Activated CD8-positive, alpha-beta T cell treated with anti-CD3 and anti-CD28 coated beads, Interleukin-2, amount 10 ng/mL, durations not matched to agents 7 days and 5 days (primary cell): ENCODE results near the gene MUSTN1. TPM values are rescaled to one million over a fixed set of nuclear protein-coding genes. Genes with fewer than 3 reads are reported as not detected.
A peak's percentile ranks its signal among the peaks of the same experiment; 100 is the strongest.

Source experiments
- ATAC-seq: fragments of 150-1000 bp; cut with Tn5 transposase; one replicate; pipeline ENCODE4 v1.10.0; 2021; ENCODE audit warnings: moderate library complexity
- CTCF ChIA-PET: fragments of 350-600 bp; sonication (Branson Sonifier 250); formaldehyde crosslinking; loops from one replicate; lab custom pipeline; 2021; ENCODE audit warnings: antibody characterized with exemption; lab: Charles Lee
- POLR2A ChIA-PET: fragments of 350-600 bp; sonication (Branson Sonifier 250); formaldehyde crosslinking; loops from one replicate; lab custom pipeline; 2021; ENCODE audit warnings: antibody characterized with exemption; lab: Charles Lee
- DNase-seq: peaks from one replicate; pipeline ENCODE4 v3.0.0-alpha.2; 2020
- H3K27ac Mint-ChIP-seq: one replicate; pipeline ENCODE4 v1.8.0; 2021; ENCODE audit warnings: mild to moderate bottlenecking, mixed read lengths
- H3K27me3 Mint-ChIP-seq: one replicate; pipeline ENCODE4 v1.8.0; 2021; ENCODE audit warnings: low read depth, mixed read lengths
- H3K36me3 Mint-ChIP-seq: one replicate; pipeline ENCODE4 v1.8.0; 2021; ENCODE audit warnings: low read depth, mixed read lengths
- H3K4me1 Mint-ChIP-seq: one replicate; pipeline ENCODE4 v1.8.0; 2021; ENCODE audit warnings: low read depth, mixed read lengths
- H3K4me3 Mint-ChIP-seq: one replicate; pipeline ENCODE4 v1.8.0; 2021; ENCODE audit warnings: mild to moderate bottlenecking, mixed read lengths
- H3K9me3 Mint-ChIP-seq: one replicate; pipeline ENCODE4 v1.8.0; 2022; ENCODE audit warnings: mixed read lengths; ENCODE audit not compliant: insufficient read depth
- total RNA-seq, 2 experiments: library from RNA; stranded (reverse); gene quantifications; one replicate each; pipeline ENCODE4 v1.2.3, GENCODE V29; 2021

The MUSTN1 gene
- total RNA-seq, 2 experiments from 2014 or later: 1.5 TPM

DNA sequence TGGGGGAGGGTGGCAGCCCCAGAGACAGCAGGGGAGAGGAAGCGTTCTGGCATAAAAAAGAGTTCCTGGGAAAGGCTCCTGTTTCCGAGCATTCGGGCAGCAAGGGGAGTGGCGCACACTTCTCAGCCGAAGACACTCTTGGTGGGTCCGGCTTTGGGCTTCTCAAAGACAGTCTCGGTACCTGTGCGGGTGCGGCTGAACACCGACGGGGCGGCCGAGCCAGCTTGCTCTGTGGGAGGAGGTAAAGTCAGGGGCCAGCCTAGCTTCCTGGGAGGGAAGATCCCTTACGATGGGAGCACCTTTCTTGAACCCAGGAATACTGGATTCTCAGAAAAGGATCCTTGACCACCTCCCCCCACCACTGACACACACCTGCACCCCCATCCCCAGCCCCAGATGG lies 1.6 kb downstream of the MUSTN1 start:
- H3K9me3 Mint-ChIP-seq: no peaks in the 10 kb centered on the region
- CTCF ChIA-PET: no interaction called here
- no peak overlapping the region for H3K4me3 Mint-ChIP-seq
- DNase-seq (no peak), ATAC-seq (no peak)
- POLR2A ChIA-PET: no interaction called here
- H3K27me3 Mint-ChIP-seq: no peaks in the 10 kb centered on the region
- peaks cover 39% of the 10 kb centered on the region for H3K4me1 Mint-ChIP-seq
- H3K36me3 Mint-ChIP-seq: peaks cover 11% of the 10 kb centered on the region
- no peak overlapping the region for H3K27ac Mint-ChIP-seq

DNA sequence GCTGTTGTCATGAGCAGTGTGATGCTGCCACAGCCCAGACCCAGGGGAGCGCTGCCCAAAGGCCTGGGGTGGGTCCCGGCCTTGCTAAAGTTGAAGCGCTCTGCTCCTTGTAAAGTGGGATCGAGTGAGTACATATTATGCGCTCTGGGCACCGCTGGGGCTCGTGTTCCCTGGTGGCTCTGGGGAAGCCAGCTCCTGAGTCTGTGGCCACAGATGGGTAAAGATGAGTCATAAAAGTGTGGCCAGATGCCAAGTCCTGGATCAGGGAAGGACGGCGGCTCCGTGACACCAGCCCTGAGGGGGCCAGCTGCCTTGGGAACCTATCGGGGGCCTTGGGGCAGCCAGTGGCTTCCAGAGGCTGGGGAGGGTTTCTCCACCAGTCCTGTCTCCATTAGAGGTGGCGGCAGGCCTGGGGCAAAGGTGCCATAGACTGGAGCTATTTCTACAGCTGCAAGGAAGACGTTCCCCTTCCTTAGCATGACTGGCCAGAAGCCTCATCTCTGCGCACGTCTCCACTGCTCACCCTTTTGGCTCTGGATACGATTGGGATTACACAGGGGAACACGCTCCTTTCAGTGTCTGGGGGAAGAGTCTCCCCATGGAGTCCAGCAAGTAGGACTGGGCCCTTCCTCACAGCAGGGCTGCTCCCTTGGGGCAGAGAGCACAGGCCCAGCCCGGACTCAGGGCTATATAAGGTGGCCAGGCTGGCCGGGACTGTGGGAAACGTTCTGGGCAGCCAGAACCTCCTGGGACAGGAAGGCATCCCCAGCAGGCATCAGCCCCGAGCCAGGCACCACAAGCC lies 3.1 kb downstream of the MUSTN1 start:
- Mint-ChIP-seq H3K27ac (no peak overlapping the region), H3K4me1 (peaks cover 24% of the 10 kb centered on the region)

DNA sequence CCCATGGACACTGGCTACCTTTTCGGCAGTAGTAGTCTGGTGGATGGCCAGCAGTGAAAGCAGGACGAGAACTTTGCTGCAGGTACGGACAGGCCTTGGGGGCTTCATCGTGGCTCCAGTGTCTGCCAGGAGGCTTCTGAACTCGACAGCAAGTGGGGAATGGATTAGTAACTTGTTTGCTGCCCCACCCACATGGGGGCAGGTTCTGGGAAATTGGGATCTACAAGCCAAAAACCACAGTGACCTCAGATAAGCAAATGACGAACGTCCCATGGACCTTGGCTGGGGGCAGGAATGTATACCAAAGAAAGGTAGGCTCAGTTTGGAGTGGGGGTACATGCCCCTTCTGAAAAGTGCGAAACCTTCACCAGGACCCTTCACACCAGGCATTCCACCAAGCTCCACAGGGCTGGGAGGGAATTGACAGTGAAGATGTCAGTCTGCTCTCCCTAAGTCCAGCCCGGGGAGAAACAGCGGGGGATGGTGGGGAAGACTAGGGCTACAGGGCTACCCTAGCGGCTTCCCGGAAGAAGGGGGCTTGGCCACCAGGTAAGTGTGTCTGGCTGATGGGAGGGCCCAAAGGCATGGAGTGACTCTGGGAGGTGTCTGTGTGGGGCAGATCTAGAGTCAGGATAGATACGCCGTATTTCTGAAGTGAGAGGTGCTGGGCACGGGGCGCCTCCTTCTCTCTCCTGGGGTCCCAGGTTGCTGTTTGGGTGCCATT lies 4.1 kb downstream of the MUSTN1 start, which contains the start of gene ITIH4:
ITIH4 (minus strand) TSS at position 138 of the 724 bp plus-strand sequence; CDS start at position 108, 30 bp downstream.
- CTCF ChIA-PET: interaction anchor here (1.7 kb wide), 1 partner anchor 10 kb away, joined by 4 read pairs; no protein-coding TSS in a partner anchor
- Mint-ChIP-seq H3K36me3 (no peaks in the 10 kb centered on the region), H3K27ac (no peak within 1 kb of the TSS), H3K4me3 (no peak within 1 kb of the TSS), H3K9me3 (no peaks in the 10 kb centered on the region), H3K4me1 (peaks cover 16% of the 10 kb centered on the region), H3K27me3 (no peaks in the 10 kb centered on the region)
- POLR2A ChIA-PET: no interaction called here
- ATAC-seq (no peak), DNase-seq (no peak)

More for the DNA sequence above, 3.1 kb downstream of the MUSTN1 start:
- H3K9me3 Mint-ChIP-seq: no peaks in the 10 kb centered on the region
- no peak for ATAC-seq
- CTCF ChIA-PET: interaction anchor here (0.5 kb wide), 1 partner anchor 389 kb away, joined by 3 read pairs; no protein-coding TSS in a partner anchor
- no peak overlapping the region for H3K4me3 Mint-ChIP-seq
- POLR2A ChIA-PET: no interaction called here
- peaks cover under 1% of the 10 kb centered on the region for H3K36me3 Mint-ChIP-seq
- no peak for DNase-seq
- H3K27me3 Mint-ChIP-seq: no peaks in the 10 kb centered on the region

DNA sequence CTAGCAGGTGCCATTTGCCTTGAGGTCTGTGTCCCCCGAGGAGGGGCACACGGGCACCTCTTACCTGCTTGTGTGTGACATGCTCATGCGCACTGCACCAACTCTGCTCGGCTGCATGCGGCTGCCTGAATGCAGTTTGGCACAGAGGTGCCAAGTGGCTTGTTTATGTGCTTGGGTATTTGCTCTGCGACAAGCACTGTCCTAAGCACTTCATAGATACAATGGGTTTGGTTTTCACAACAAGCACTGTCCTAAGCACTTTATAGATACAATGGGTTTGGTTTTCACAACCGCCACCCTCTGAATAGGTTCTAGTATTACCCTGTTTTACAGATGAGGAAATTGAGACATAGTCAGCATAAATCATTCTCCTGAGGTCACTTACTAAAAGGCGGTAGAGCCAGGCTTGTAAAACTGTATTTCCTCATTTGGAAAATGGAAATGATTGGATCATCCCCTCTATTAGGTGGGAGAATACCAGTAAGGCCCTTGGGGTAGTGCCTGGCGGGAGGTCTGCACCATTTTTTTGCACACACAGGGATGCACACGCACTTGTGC lies 4.8 kb downstream of the MUSTN1 start:
- ChIA-PET CTCF (interaction anchor here (1.7 kb wide), 1 partner anchor 9 kb away, joined by 4 read pairs; no protein-coding TSS in a partner anchor), POLR2A (no interaction called here)
- peaks cover 2% of the 10 kb centered on the region for H3K36me3 Mint-ChIP-seq
- DNase-seq (no peak), ATAC-seq (no peak)
- no peaks in the 10 kb centered on the region for H3K9me3 Mint-ChIP-seq
- no peak overlapping the region for H3K27ac Mint-ChIP-seq
- no peaks in the 10 kb centered on the region for H3K27me3 Mint-ChIP-seq
- no peak overlapping the region for H3K4me3 Mint-ChIP-seq
- H3K4me1 Mint-ChIP-seq: peaks cover 16% of the 10 kb centered on the region

DNA sequence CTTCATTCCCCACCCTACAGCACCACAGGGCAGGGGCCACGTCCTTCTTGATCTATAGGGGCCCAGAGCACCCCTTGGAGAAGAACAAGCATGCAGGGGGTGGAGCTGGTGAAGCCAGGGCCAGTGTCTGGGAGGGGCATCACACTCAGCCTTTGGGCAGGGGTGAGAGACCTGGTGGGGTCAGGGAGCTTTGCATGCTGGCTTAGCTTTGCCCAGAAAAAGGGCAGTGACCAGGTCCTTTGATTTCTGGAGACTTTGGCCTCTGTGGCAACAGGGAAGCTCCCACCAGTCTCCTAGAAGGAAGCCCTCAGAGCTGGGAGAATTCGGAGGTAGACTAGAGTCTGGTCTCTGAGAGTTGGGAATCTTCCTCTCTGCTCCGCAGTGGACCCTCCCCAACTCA lies 5.3 kb downstream of the MUSTN1 start:
- POLR2A ChIA-PET: no interaction called here
- peaks cover 3% of the 10 kb centered on the region for H3K36me3 Mint-ChIP-seq
- DNase-seq: no peak

DNA sequence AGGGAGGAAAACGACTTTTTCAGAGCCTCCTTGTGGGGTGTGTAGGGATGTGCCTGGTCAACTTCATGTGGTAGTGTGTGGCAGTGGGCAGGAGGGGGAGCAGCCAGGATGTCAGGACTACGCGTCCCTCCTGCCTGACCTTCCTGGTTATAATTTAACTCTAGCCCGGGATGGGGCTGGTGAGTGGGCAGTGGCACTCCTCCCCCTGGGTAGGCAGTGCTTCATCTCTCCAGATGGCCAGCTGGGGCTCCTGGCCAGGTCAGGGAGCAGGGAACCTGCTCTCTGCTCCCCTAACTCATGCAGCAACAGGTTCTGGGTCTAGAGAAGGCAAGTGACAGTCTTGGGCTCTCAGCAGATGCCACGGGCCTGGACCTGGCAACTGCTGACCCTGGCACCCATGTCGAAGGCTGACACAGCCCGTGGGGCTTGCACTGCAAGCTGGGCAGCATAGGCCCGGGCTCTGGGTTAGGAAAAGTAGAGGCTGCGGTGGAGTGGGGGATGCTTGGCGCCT lies 6.9 kb downstream of the MUSTN1 start:
- Mint-ChIP-seq H3K27me3 (no peaks in the 10 kb centered on the region), H3K4me1 (peaks cover 16% of the 10 kb centered on the region), H3K9me3 (no peaks in the 10 kb centered on the region), H3K4me3 (no peak overlapping the region), H3K36me3 (peaks cover 3% of the 10 kb centered on the region), H3K27ac (no peak overlapping the region)
- POLR2A ChIA-PET: no interaction called here
- DNase-seq: no peak
- no peak for ATAC-seq
- CTCF ChIA-PET: no interaction called here

More for the DNA sequence above, 5.3 kb downstream of the MUSTN1 start:
- no peaks in the 10 kb centered on the region for H3K27me3 Mint-ChIP-seq
- H3K4me3 Mint-ChIP-seq: no peak overlapping the region
- peaks cover 16% of the 10 kb centered on the region for H3K4me1 Mint-ChIP-seq
- CTCF ChIA-PET: interaction anchor here (1.7 kb wide), 1 partner anchor 9 kb away, joined by 4 read pairs; no protein-coding TSS in a partner anchor
- H3K27ac Mint-ChIP-seq: no peak overlapping the region
- H3K9me3 Mint-ChIP-seq: no peaks in the 10 kb centered on the region
- no peak for ATAC-seq

DNA sequence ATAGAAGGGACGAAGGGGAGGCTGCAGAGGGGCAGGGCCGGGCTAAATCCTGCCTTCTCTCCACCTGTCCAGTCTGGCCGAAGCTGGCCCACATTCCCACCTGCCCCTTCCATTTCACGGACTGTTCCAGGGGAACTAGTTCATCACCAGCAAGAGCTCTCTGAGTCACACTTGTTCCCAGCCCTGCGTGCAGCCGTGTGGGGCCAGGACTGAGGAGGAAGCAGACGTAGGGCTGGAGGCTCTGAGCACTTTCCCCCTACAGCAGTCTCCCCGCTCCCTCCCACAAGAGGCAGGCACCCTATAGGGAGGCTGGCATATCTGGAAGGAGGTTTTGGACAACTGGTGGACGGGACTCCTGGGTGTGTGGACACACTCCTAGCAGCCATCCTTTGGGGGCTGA lies 7.4 kb downstream of the MUSTN1 start:
- POLR2A ChIA-PET: no interaction called here
- CTCF ChIA-PET: no interaction called here
- H3K27me3 Mint-ChIP-seq: no peaks in the 10 kb centered on the region
- peaks cover 3% of the 10 kb centered on the region for H3K36me3 Mint-ChIP-seq
- H3K4me1 Mint-ChIP-seq: peaks cover 16% of the 10 kb centered on the region
- no peak overlapping the region for H3K4me3 Mint-ChIP-seq
- no peaks in the 10 kb centered on the region for H3K9me3 Mint-ChIP-seq
- no peak for ATAC-seq
- H3K27ac Mint-ChIP-seq: no peak overlapping the region
- no peak for DNase-seq

DNA sequence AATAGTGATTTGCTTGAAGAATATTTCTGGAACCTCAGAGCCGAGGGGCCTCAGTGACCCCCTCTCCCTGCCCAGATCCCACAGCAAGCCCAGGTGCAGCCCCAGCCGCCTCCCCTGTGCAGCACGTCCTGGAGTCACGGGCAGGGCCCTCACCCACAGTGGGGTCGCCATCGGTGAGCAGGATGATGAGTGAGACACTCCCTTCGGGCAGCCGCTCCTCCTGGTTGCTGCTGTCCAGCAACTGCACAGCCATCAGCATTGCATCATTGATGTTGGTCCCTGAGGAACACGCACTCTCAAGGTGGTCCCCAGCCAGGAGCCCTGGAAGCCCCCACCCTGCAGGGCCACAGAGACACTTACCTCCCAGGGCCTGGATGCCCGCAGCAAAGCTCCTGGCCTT lies 10.8 kb downstream of the MUSTN1 start:
- ATAC-seq (no peak), DNase-seq (no peak)
- H3K4me1 Mint-ChIP-seq: no peaks in the 10 kb centered on the region
- no peaks in the 10 kb centered on the region for H3K9me3 Mint-ChIP-seq
- H3K27me3 Mint-ChIP-seq: no peaks in the 10 kb centered on the region
- ChIA-PET POLR2A (no interaction called here), CTCF (no interaction called here)
- H3K27ac Mint-ChIP-seq: no peak overlapping the region
- H3K4me3 Mint-ChIP-seq: no peak overlapping the region
- peaks cover 3% of the 10 kb centered on the region for H3K36me3 Mint-ChIP-seq

DNA sequence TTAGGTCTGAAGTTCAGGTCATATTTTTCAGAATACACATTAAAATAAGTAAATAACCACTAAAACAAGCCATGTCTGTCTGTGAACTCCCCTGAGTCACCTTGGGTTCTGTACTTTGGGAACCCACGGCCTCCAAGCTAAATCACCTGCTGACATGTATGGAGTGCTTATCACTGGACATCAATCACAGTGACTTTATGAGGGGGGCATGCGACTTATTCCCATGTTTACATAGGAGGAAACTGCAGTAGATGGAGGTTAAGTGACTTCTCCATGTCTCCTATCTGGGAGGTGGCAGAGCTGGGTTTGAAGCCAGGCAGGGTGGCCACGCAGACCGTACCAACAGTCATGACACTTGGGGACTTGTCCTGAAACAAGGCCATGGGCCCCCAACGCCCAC lies 12.5 kb downstream of the MUSTN1 start:
- POLR2A ChIA-PET: interaction anchor here (0.6 kb wide), 1 partner anchor 135 kb away, joined by 5 read pairs; no protein-coding TSS in a partner anchor

DNA sequence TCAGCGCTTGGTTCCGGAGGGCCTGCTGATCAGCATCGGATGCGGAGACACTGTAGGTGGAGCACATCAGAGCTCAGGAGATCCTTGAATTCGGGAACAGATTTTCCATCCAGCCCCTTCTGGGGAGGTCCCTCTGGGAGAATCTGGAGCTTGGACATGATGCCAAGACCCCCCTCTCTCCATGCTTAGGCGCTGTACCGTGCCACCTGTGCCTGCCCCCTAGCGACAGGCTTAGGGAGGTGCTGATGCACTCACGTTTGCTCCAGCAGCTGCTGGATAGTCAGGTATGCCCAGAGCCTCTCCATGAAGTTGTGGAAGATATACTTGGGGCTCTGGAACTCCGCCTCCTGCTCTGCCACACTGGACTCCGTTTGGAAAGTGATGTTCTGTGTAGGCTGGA lies 14.1 kb downstream of the MUSTN1 start:
- no peaks in the 10 kb centered on the region for H3K9me3 Mint-ChIP-seq
- ChIA-PET CTCF (interaction anchor here (0.5 to 1.9 kb wide), 14 partner anchors 9 to 114 kb away, joined by 3 to 9 read pairs (median 5); partner anchors contain the start of genes ITIH4, NEK4 and STIMATE), POLR2A (no interaction called here)
- no peaks in the 10 kb centered on the region for H3K4me1 Mint-ChIP-seq
- H3K27ac Mint-ChIP-seq: no peak overlapping the region
- H3K27me3 Mint-ChIP-seq: no peaks in the 10 kb centered on the region
- peak; percentile 58 for ATAC-seq
- H3K36me3 Mint-ChIP-seq: peaks cover 3% of the 10 kb centered on the region
- DNase-seq: peak; percentile 38
- H3K4me3 Mint-ChIP-seq: no peak overlapping the region

More for the DNA sequence above, 12.5 kb downstream of the MUSTN1 start:
- Mint-ChIP-seq H3K36me3 (peaks cover 3% of the 10 kb centered on the region), H3K4me1 (no peaks in the 10 kb centered on the region), H3K9me3 (no peaks in the 10 kb centered on the region), H3K4me3 (no peak overlapping the region), H3K27me3 (no peaks in the 10 kb centered on the region), H3K27ac (no peak overlapping the region)
- DNase-seq (no peak), ATAC-seq (no peak)
- CTCF ChIA-PET: interaction anchor here (1.1 kb wide), 1 partner anchor 30 kb away, joined by 4 read pairs; no protein-coding TSS in a partner anchor

DNA sequence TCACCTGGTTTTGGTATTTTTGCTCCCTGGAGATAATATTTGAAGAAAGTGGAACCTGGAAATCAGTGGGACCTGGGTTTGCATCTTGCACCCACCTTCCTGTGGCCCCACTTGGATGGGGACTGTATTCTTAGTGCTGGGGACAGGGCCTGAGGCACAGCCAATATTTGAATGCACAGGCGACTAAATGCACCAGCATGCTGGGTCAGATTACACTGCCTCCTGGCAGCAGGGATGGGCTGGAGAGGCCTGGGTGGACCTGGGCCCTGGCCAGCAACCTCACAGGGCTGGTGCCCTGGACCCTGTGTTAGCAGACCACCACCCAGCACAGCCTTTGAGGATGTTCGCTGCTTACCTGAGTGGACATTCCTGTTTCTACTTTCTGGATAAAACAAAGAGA lies 14.9 kb downstream of the MUSTN1 start:
- POLR2A ChIA-PET: no interaction called here
- no peaks in the 10 kb centered on the region for H3K36me3 Mint-ChIP-seq

More for the DNA sequence above, 14.9 kb downstream of the MUSTN1 start:
- CTCF ChIA-PET: interaction anchor here (0.7 to 1.9 kb wide), 7 partner anchors 8 to 115 kb away, joined by 3 to 9 read pairs (median 5); partner anchors contain the start of gene ITIH4
- Mint-ChIP-seq H3K27ac (no peak overlapping the region), H3K9me3 (no peaks in the 10 kb centered on the region), H3K4me3 (no peak overlapping the region), H3K4me1 (no peaks in the 10 kb centered on the region), H3K27me3 (no peaks in the 10 kb centered on the region)
- DNase-seq (no peak), ATAC-seq (no peak)
